GM19328 (cell line): ENCODE results near the gene HDGFL3.
"Not testable (repeated sequence)": the region's sequence is repeated elsewhere in the genome, so short reads cannot be mapped to it uniquely, and the experiment has no call there.

Experiments used
- ATAC-seq: cut with Tn5 transposase; IDR thresholded peaks from one replicate; pipeline ENCODE4 v1.9.1; 2021; ENCODE audit warnings: mild to moderate bottlenecking, moderate library complexity; ENCODE audit not compliant: unreplicated experiment

HDGFL3 gene

DNA sequence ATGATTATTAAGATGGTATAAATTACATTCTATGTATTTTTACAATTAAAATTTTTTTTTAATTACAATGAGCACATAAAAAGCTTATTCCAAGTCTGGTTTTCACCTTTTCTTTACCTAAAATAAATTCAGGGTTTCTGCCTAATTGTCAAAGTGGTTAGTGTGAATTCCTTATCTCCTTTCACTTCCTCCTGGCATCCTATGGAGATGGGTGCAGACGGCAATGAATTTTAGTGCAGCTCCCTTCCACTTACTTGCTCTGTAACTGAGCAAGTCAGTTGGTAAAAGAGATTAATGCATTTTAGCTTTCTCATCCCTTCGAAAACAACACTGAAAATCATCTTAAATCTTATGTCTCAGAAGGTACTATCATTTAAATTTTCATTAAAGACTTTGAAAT is 13.1 kb downstream of the HDGFL3 start:
- no peak for ATAC-seq

DNA sequence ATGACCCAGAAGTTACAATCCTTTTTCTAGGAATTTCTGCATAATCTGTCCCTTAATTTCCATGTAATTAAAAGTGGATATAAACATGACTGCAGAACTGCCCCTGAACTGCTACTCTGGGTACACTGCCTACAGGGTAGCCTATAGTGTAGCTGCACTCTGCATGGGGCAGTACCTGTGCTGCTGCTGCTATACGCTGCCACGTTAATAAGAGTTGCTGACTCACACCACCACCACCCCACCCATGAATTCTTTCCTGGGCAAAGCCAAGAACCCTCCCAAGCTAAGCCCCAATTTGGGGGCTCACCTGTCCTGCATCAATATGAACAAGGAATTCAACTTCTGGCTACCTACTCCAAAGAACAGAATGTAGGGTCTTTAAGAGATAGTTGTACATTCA is 13.9 kb downstream of the HDGFL3 start:
- ATAC-seq: no peak

DNA sequence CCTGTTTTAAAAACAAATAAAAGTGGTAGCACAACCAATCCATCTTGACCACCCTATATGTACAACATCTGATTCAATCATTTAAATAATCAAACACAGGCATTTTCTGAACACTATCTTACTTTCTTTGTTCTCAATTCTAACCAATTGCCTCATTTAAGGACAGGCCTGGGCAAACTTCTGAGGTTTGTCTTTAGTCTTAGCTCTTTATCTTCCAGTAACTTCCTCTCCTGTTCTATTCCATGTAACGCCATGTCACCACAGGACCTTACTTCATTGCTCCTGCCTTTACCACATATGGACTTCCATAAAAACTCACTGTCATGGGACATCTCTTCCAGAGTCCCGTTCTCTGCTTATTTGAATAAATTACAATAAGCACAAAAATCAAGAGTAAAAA is 14.9 kb downstream of the HDGFL3 start:
- ATAC-seq: no peak

- ATAC-seq: no peak
Observed at GRCh38 chr15:83190450-83190849, 17.2 kb downstream of the HDGFL3 start.

- no peak for ATAC-seq
Observed at GRCh38 chr15:83185561-83185960, 22.1 kb downstream of the HDGFL3 start.

GRCh38 chr15:83178869-83179325 is 28.7 kb downstream of the HDGFL3 start:
- ATAC-seq: no peak

DNA sequence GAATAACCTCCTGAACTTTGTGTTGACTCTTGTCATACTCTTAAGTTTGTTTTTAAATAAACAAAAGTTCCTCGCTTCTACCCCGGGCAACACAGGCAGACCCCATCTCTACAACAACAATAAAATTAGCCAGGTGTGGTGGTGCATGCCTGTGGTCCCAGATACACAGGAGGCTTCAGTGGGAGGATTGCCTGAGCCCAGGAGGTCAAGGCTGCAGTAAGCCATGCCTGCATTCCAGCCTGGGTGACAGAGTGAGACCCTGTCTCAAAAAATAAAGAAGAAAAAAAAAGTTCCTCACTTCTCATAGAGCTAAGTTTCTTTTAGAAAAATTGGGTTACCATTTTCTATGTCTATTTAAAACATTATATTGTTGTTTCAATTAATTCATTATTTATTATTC is 29.2 kb downstream of the HDGFL3 start:
- no peak for ATAC-seq

GRCh38 chr15:83174891-83175290 is 32.7 kb downstream of the HDGFL3 start:
- ATAC-seq: no peak

DNA sequence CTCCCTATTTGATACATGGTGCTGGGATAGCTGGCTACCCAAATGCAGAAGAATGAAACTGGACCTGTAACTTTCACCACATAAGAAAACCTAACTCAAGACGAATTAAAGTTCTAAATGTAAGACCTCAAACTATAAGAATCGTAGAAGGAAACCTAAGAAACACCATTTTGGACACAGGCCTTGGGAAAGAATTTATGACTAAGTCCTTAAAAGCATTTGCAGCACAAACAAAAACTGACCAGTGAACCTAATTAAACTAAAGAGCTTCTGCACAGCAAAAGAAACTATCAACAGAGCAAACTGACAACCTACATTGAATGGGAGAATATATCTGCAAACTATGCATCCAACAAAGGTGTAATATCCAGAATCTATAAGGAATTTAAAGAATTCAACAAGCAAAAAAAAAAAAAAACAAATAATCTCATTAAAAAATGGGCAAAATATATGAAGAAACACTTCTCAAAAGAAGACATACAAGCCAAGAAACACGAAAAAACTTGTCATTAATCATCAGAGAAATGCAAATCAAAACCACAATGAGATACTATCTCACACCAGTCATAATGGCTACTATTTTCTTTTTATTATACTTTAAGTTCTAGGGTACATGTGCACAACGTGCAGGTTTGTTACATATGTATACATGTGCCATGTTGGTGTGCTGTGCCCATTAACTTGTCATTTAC is 37.0 kb downstream of the HDGFL3 start:
- no peak for ATAC-seq

DNA sequence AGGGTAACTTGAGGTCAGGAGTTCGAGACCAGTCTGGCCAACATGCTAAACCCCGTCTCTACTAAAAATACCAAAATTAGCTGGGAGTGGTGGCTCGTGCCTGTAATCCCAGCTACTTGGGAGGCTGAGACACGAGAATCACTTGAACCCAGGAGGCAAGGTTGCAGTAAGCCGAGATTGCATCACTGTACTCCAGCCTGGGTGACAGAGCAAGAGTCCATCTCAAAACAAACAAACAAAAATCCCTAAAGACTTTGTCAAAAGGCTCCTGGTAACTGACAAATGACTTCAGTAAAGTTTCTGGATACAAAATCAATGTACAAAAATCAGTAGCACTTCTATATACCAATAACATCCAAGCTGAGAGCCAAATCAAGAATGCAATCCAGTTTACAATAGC is 38.0 kb downstream of the HDGFL3 start:
- ATAC-seq: not testable (repeated sequence)

DNA sequence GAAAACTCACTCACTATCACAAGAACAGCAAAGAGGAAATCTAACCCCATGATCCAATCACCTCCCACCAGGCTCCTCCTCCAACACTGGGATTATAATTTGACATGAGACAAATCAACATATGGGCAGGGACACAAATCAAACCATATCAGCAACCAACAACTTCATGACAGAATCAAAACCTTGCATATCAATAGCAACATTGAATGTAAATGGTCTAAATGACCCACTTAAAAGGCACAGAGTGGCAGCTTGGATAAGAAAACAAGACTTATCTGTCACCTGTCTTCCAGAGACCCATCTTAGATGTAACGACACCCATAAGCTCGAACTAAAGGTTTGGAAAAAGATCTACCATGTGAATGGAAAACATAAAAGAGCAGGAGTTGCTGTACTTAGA is 40.8 kb downstream of the HDGFL3 start:
- no peak for ATAC-seq

DNA sequence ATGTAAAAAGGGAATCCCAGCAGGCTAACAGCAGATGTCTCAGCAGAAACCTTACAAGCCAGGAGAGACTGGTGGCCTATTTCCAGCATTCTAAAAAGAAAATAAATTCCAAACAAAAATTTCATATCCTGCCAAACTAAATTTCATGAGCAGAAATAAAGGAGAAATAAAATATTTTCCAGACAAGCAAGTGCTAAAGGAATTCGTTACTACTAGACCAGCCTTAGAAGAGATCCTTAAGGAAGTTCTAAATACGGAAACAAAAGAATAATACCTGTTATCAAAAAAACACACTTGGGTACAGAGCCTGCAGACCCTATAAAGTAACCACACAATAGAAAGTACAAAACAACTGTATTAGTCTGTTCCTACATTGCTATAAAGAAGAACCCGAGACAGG is 41.4 kb downstream of the HDGFL3 start:
- ATAC-seq: no peak

- ATAC-seq: no peak
Observed at GRCh38 chr15:83164771-83165404, 42.7 kb downstream of the HDGFL3 start.

DNA sequence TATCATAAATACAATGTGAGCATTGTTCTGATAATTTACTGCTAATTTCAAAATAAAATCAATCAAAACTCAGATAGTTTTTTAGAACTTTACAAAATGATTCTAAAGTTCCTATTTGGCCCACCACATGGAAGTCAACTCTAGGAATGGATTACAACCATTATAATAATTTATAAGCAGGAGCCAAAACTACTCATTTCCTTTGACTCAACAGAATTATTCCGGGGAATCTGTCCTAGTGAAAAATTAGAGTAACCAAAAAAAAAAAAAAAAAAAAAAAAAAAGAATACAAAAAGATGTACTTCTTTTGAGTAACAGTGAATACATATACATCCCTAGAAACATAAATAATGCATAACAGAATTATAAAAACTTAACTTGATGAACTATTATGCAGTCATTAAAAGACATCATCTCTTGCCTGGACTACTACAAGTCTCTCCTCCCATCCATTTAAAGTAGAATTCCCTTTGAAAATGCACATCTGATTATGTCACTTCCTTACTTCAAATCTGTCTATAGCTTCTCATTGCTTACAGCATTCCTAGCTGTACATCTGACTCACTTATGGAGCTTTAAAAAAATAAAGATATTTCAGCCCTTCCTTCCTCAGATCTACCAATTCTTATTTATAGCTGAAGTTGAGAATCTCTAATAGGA is 43.4 kb downstream of the HDGFL3 start:
- ATAC-seq: no peak

DNA sequence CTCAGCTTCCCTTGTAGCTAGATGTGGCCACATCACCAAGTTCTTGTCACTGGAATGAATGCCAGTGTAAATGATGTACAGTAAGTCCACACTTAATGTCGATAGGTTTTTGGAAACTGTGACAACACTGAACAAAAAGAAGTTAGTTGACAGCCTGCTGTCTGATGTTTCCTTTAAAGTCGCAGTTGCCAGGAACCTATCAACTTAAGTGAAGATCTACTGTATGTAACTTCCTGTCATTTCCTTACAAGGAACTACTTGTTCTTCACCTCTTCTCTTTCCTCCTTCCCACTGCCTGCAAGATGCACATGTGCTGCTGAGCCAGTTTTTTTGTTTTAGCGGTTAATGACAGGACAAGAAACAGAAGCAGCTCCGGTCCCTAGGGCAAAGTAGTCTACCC is 44.6 kb downstream of the HDGFL3 start:
- ATAC-seq: no peak

GRCh38 chr15:83160741-83161140 is 46.9 kb downstream of the HDGFL3 start:
- no peak for ATAC-seq

GRCh38 chr15:83158393-83158792 is 49.2 kb downstream of the HDGFL3 start:
- no peak for ATAC-seq

- ATAC-seq: no peak
Observed at GRCh38 chr15:83155942-83156341, 51.7 kb downstream of the HDGFL3 start.

GRCh38 chr15:83153288-83153687 is 54.3 kb downstream of the HDGFL3 start:
- no peak for ATAC-seq

- ATAC-seq: no peak
Observed at GRCh38 chr15:83144771-83145170, 62.9 kb downstream of the HDGFL3 start.

GRCh38 chr15:83142151-83142550 is 65.5 kb downstream of the HDGFL3 start:
- ATAC-seq: not testable (repeated sequence)

- no peak for ATAC-seq
Observed at GRCh38 chr15:83132861-83133523, 74.6 kb downstream of the HDGFL3 start.
